GM12875 (cell line): ENCODE measurements around the gene DHX40.
"Not testable (repeated sequence)": the region's sequence is repeated elsewhere in the genome, so short reads cannot be mapped to it uniquely, and the experiment has no call there.

Experiments
- H3K4me3 ChIP-seq: one replicate; pipeline ENCODE4 v1.5.1; 2011; ENCODE audit warnings: low read depth, low read length, control low read depth
- TF ChIP-seq, protein P1 (sequence below): IDR thresholded peaks from 2 replicates; pipeline ENCODE4 v1.5.1; 2011; ENCODE audit warnings: low read depth, mild to moderate bottlenecking, control low read depth, inconsistent platforms, low read length, moderate library complexity, borderline replicate concordance; ENCODE audit not compliant: insufficient read depth

Gene DHX40

DNA sequence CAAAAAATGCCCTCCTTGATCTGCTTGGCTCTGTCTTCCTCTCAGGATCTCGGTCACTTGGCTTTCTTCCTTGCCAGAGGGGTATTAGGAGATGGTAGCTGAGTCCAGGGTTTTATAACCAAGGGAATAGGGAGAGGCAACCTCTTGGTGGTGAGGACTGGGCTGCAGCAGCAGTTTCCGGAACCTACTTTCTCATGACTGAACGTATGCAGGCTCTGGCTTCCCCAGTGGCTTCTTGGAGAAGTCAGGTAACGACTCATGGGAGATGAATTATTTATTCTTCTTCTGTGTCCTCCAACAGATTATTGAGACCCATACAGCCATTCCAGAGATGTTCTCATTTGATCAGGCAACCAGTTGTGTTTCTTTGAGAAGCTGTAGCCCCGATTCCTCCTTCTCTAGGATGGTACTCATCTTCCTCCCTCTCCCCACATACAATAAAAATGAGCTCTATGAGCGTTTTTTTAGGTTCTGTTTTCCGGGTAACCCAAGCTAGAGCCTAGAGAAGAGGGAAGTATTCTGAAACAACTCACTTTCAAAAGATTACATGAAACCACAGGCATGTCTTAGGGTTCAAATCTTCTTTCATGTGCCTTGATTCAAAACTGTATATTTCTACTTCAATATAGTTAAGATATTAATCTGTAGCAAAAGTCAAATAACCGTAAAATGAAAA, 22.3 kb upstream of the DHX40 start:
- TF ChIP-seq, protein P1, sequence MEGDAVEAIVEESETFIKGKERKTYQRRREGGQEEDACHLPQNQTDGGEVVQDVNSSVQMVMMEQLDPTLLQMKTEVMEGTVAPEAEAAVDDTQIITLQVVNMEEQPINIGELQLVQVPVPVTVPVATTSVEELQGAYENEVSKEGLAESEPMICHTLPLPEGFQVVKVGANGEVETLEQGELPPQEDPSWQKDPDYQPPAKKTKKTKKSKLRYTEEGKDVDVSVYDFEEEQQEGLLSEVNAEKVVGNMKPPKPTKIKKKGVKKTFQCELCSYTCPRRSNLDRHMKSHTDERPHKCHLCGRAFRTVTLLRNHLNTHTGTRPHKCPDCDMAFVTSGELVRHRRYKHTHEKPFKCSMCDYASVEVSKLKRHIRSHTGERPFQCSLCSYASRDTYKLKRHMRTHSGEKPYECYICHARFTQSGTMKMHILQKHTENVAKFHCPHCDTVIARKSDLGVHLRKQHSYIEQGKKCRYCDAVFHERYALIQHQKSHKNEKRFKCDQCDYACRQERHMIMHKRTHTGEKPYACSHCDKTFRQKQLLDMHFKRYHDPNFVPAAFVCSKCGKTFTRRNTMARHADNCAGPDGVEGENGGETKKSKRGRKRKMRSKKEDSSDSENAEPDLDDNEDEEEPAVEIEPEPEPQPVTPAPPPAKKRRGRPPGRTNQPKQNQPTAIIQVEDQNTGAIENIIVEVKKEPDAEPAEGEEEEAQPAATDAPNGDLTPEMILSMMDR, result no peak

DNA sequence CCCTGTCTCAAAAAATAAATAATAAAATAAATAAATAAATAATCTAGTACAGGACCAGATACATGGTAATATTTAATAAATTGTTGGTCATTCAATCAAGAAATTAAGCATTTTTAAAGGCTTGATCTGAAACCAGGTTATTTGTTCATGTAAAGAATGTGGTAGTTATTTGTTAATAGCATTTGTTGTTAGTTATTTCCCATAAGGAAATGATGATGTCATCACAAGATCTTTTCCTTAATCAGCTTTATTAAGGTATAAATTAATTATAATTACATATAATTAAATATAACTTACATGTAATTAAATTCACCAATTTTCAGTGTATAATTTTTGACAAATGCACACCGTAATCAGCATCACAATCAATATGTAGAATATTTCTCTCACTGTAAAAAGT, 19.5 kb upstream of the DHX40 start:
- TF ChIP-seq, protein P1, result no peak

More for the DNA sequence above, 22.3 kb upstream of the DHX40 start:
- H3K4me3 ChIP-seq, result no peak overlapping the region

DNA sequence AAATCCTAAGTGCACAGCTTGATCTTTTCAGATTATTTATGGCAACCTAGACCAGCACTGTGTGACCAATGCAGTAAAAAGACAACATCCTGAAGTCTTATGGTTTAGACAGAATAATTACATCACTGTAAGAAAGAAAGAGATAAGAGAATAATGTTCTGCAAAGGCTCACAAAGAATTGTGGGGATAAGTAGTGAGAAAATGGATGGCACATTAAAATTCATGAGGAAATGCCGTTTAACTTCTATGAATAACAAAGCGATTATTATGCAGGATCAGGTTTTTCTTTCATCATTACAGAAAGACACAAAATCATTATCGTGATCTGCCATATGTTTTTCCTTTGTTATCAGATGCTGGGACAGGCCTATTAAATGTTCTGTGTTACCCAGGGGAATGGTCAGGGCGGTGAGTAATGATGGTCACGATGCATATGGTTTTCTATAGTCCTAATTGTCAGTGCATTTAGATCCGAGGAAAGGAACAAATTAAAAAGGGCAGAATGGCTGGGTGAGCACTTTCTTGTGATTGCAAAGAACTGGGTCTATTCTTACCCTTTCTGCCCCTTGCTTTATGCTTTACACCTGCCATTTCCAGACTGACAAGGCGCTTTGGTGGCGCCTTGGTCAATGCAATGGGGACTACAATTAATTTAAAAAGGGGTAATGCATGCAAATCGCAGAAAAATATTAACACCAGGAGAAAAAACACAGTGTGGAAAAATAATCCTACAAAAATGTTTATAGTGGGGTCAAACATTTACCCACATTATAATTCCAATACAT, 18.1 kb upstream of the DHX40 start:
- TF ChIP-seq, protein P1, result no peak
- no peak overlapping the region for H3K4me3 ChIP-seq

More for the DNA sequence above, 19.5 kb upstream of the DHX40 start:
- H3K4me3 ChIP-seq, result no peak overlapping the region

DNA sequence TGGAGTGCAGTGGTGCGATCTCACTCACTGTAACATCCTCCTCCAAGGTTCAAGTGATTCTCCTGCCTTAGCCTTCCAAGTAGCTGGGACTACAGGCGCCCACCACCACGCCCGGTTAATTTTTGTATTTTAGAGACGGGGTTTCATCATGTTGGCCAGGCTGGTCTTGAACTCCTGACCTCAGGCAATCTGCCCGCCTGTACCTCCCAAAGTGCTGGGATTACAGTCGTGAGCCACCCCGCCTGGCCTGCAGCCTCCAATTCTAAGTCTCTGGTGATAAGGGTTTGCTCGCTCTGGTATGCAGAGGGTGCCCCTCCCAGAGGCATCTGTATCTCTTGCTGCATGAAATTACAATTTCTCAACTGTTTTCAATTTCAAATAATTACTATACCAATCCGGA, 16.4 kb upstream of the DHX40 start:
- not testable (repeated sequence) for H3K4me3 ChIP-seq

DNA sequence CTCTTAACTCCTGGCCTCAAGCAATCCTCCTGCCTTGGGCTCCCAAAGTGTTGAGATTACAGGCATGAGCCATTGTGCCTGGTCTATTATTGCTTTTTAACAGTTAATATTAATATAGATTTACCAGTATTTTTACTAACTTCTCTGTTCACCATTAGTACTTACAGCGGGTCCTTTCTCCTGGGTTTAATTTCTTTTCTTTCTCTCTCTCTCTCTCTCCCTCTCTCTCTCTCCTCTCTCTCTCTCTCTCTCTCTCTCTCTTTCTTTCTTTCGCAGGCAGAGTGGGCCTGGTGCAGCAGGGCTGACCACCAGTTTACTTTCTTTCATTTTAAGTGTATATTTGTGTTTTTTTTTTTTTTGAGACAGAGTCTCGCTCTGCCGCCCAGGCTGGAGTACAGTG, 14.7 kb upstream of the DHX40 start:
- TF ChIP-seq, protein P1, result no peak
- H3K4me3 ChIP-seq, result no peak overlapping the region

DNA sequence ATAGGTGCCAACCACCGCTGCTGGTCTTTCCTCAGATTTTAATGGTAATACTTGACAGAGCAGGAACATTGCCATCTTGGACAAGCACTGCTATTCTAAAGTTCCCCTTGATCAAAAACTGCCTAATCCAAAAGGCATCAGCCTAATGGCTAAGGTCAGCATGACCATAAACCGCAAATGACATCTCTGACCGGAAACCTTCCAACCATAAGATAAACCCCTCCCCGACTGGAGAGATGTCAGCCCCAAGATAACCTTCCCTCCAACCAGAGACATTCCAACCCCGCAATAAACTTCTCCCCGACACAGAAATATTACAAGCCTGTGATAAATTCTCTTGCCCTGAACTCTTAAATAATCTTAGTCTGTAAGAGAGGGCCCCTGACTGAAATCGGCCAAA, 7.4 kb upstream of the DHX40 start:
- TF ChIP-seq, protein P1, result no peak
- no peak overlapping the region for H3K4me3 ChIP-seq

DNA sequence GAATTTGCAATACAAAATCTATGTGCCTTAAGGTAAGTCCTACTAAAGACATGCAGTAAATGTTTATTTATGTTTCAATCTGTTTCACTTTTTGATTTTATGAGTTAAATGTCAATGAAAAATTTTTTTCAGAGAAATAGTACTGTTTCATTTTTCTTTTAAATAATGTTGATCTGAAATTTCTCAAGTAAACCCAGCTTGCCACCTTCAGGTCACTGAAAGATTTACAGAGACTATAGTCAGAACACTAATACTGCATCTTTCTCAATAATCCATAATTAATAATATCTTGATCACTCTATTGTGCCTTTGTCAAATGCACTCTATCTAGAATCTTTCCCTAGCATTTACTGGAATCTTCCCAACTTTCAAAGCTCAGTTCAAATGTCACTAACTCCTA, 6.5 kb upstream of the DHX40 start:
- no peak overlapping the region for H3K4me3 ChIP-seq
- TF ChIP-seq, protein P1, result no peak
